NB4 (cell line): ENCODE measurements around the gene PC.

Experiments
- MYC ChIP-seq: IDR thresholded peaks from 2 replicates; pipeline ENCODE4 v1.6.1; 2011; ENCODE audit warnings: low read depth, low read length
- POLR2A ChIP-seq: IDR thresholded peaks from 2 replicates; pipeline ENCODE4 v1.6.1; 2011; ENCODE audit warnings: mild to moderate bottlenecking; ENCODE audit not compliant: insufficient read length; ENCODE audit errors: extremely low read depth
- TF ChIP-seq, protein P1 (sequence below): IDR thresholded peaks from one replicate; pipeline ENCODE4 v1.5.1; 2012; ENCODE audit warnings: low read depth, low read length
- TF ChIP-seq, protein P2 (sequence below): IDR thresholded peaks from 2 replicates; pipeline ENCODE4 v1.6.1; 2011; ENCODE audit warnings: low read depth, low read length

GRCh38 chr11:66845876-66846212, 112.3 kb downstream of the PC start:
- TF ChIP-seq, protein P1, sequence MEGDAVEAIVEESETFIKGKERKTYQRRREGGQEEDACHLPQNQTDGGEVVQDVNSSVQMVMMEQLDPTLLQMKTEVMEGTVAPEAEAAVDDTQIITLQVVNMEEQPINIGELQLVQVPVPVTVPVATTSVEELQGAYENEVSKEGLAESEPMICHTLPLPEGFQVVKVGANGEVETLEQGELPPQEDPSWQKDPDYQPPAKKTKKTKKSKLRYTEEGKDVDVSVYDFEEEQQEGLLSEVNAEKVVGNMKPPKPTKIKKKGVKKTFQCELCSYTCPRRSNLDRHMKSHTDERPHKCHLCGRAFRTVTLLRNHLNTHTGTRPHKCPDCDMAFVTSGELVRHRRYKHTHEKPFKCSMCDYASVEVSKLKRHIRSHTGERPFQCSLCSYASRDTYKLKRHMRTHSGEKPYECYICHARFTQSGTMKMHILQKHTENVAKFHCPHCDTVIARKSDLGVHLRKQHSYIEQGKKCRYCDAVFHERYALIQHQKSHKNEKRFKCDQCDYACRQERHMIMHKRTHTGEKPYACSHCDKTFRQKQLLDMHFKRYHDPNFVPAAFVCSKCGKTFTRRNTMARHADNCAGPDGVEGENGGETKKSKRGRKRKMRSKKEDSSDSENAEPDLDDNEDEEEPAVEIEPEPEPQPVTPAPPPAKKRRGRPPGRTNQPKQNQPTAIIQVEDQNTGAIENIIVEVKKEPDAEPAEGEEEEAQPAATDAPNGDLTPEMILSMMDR: no peak
- TF ChIP-seq POLR2A: no peak
- TF ChIP-seq, protein P2, sequence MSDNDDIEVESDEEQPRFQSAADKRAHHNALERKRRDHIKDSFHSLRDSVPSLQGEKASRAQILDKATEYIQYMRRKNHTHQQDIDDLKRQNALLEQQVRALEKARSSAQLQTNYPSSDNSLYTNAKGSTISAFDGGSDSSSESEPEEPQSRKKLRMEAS: no peak
- no peak for TF ChIP-seq MYC
